ENCODE data around the gene KLF16.

DNA sequence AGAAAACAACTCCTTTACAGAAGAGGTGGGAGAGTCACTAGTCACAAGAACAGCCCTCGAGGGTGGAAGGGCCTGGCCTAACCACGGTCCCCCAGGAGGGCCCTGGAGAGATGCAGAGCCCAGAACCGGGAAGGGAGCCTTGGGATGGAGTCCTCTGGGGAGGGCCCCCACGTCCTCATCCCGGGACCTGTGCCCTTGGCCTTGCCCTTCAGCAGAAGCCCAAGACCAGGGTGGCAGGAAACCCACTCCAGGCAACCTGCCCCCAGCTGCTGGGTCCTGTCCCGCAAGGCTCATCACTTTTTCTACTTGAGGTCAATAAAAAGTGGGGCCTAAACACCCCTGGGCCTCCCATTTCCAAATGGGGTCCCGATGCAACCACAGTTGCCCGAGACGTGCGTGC is 49.0 kb downstream of the KLF16 start:
- TF ChIP-seq, protein P1, sequence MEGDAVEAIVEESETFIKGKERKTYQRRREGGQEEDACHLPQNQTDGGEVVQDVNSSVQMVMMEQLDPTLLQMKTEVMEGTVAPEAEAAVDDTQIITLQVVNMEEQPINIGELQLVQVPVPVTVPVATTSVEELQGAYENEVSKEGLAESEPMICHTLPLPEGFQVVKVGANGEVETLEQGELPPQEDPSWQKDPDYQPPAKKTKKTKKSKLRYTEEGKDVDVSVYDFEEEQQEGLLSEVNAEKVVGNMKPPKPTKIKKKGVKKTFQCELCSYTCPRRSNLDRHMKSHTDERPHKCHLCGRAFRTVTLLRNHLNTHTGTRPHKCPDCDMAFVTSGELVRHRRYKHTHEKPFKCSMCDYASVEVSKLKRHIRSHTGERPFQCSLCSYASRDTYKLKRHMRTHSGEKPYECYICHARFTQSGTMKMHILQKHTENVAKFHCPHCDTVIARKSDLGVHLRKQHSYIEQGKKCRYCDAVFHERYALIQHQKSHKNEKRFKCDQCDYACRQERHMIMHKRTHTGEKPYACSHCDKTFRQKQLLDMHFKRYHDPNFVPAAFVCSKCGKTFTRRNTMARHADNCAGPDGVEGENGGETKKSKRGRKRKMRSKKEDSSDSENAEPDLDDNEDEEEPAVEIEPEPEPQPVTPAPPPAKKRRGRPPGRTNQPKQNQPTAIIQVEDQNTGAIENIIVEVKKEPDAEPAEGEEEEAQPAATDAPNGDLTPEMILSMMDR (IDR thresholded peaks at IDR 0.05): no peak
- TF ChIP-seq POLR2A (IDR thresholded peaks at IDR 0.05): no peak
